GM12878 (cell line): ENCODE data around the gene WNT3A. TPM values are rescaled to one million over a fixed set of nuclear protein-coding genes. Genes with fewer than 3 reads are reported as not detected.

Source experiments
- BACH1 ChIP-seq: fragments of 450-650 bp; IDR thresholded peaks from 2 replicates; pipeline ENCODE4 v1.6.1; 2017; ENCODE audit warnings: mild to moderate bottlenecking, borderline replicate concordance
- BCLAF1 ChIP-seq: fragments of 450-650 bp; IDR thresholded peaks from 2 replicates; pipeline ENCODE4 v1.6.1; 2017; ENCODE audit warnings: antibody characterized with exemption, mild to moderate bottlenecking, moderate library complexity
- ETV6 ChIP-seq, 2 experiments: fragments of 450-650 bp in 1 of 2; IDR thresholded peaks in 1 of 2; conservative IDR thresholded peaks in 1 of 2; 2 replicates each; pipeline ENCODE4 v1.6.1; 2014; ENCODE audit warnings: antibody characterized with exemption in 1 of 2, borderline replicate concordance in 1 of 2, low read depth in 1 of 2, mild to moderate bottlenecking in 1 of 2, moderate library complexity in 1 of 2
- LARP7 ChIP-seq: fragments of 450-650 bp; IDR thresholded peaks from 2 replicates; pipeline ENCODE4 v1.6.1; 2017; ENCODE audit warnings: mild to moderate bottlenecking
- NFYB ChIP-seq: IDR thresholded peaks from 2 replicates; pipeline ENCODE4 v1.6.1; 2011; ENCODE audit warnings: low read depth, mild to moderate bottlenecking, low read length, improper control_type of control experiment, moderate library complexity; ENCODE audit not compliant: insufficient read depth
- RAD51 ChIP-seq: fragments of 450-650 bp; IDR thresholded peaks from 2 replicates; pipeline ENCODE4 v1.6.1; 2016; ENCODE audit warnings: moderate library complexity, mild to moderate bottlenecking, inconsistent platforms
- SMAD5 ChIP-seq: IDR thresholded peaks from 2 replicates; pipeline ENCODE4 v1.6.1; 2016; ENCODE audit warnings: antibody characterized with exemption, low read depth
- SP1 ChIP-seq: IDR thresholded peaks from one replicate; pipeline ENCODE4 v1.6.1; 2011; ENCODE audit warnings: low read depth, low read length
- TCF12 ChIP-seq: IDR thresholded peaks from 2 replicates; pipeline ENCODE4 v1.6.1; 2011; ENCODE audit warnings: low read depth, mild to moderate bottlenecking, low read length
- ZNF207 ChIP-seq: fragments of 450-650 bp; IDR thresholded peaks from 2 replicates; pipeline ENCODE4 v1.6.1; 2014; ENCODE audit warnings: antibody characterized with exemption, mild to moderate bottlenecking, borderline replicate concordance
- polyA plus RNA-seq, 11 experiments: library from polyadenylated mRNA; depleted of rRNA in 4 of 11; unstranded in 6 of 11; stranded (reverse) in 5 of 11; fragments of >200 nt; fragmentation: Nextera tagmentation in 4 of 11; fragmentation: Illumina TruSeq in 1 of 11; extraction: Ambion mirVana in 4 of 11; extraction: Trizol in 1 of 11; gene quantifications; 1 replicate in 1 of 11; 2 replicates in 10 of 11; pipeline versions ENCODE4 v1.2.1 to v1.2.3, GENCODE V29; 2011 to 2016; ENCODE audit warnings: inconsistent platforms in 2 of 11, missing spikeins in 2 of 11, low read depth in 1 of 11
- total RNA-seq, 4 experiments: library from RNA; depleted of rRNA in 3 of 4; stranded (reverse); fragments of >200 nt in 3 of 4; fragmentation: Illumina TruSeq in 1 of 4; extraction: Trizol in 1 of 4; gene quantifications; 2 replicates each; pipeline versions ENCODE4 v1.2.1 to v1.2.3, GENCODE V29; 2013 to 2021
- TF ChIP-seq, protein P1 (sequence below): IDR thresholded peaks from 2 replicates; pipeline ENCODE4 v1.6.1; 2012; ENCODE audit warnings: low read depth, low read length, improper control_type of control experiment
- TF ChIP-seq, protein P2 (sequence below): fragments of 450-650 bp; formaldehyde crosslinking; IDR thresholded peaks from 2 replicates; pipeline ENCODE4 v1.5.0; 2022; ENCODE audit warnings: mild to moderate bottlenecking, missing genetic modification characterization
- TF ChIP-seq, protein P3 (sequence below): fragments of 450-650 bp; IDR thresholded peaks from 2 replicates; pipeline ENCODE4 v1.6.1; 2017; ENCODE audit warnings: mild to moderate bottlenecking, moderate library complexity

The WNT3A gene
- total and polyA plus RNA-seq, 10 of the 15 experiments (the other 5 are each of a cell fraction or from before 2014, with no cell fraction given), result 0.16 TPM; not detected in 9

- TF ChIP-seq SP1 (peak; percentile 74), ETV6 (conservative IDR thresholded peaks at IDR 0.05 in 1 of 2, IDR thresholded peaks at IDR 0.05 in 1 of 2; ENCODE audit: borderline replicate concordance in 1 of 2, low read depth in 1 of 2) (no peak), ZNF207 (peak; percentile 81; the same call in 1 of the 2 replicates), NFYB (no peak), RAD51 (no peak), BCLAF1 (0 out of 2 replicates have a peak, but pooled peaks have one; percentile 41), LARP7 (peak; percentile 89), SMAD5 (peak; percentile 82), TCF12 (no peak), BACH1 (peak; percentile 77)
- TF ChIP-seq, protein P1, sequence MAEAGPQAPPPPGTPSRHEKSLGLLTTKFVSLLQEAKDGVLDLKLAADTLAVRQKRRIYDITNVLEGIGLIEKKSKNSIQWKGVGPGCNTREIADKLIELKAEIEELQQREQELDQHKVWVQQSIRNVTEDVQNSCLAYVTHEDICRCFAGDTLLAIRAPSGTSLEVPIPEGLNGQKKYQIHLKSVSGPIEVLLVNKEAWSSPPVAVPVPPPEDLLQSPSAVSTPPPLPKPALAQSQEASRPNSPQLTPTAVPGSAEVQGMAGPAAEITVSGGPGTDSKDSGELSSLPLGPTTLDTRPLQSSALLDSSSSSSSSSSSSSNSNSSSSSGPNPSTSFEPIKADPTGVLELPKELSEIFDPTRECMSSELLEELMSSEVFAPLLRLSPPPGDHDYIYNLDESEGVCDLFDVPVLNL, result no peak
- TF ChIP-seq, protein P2, sequence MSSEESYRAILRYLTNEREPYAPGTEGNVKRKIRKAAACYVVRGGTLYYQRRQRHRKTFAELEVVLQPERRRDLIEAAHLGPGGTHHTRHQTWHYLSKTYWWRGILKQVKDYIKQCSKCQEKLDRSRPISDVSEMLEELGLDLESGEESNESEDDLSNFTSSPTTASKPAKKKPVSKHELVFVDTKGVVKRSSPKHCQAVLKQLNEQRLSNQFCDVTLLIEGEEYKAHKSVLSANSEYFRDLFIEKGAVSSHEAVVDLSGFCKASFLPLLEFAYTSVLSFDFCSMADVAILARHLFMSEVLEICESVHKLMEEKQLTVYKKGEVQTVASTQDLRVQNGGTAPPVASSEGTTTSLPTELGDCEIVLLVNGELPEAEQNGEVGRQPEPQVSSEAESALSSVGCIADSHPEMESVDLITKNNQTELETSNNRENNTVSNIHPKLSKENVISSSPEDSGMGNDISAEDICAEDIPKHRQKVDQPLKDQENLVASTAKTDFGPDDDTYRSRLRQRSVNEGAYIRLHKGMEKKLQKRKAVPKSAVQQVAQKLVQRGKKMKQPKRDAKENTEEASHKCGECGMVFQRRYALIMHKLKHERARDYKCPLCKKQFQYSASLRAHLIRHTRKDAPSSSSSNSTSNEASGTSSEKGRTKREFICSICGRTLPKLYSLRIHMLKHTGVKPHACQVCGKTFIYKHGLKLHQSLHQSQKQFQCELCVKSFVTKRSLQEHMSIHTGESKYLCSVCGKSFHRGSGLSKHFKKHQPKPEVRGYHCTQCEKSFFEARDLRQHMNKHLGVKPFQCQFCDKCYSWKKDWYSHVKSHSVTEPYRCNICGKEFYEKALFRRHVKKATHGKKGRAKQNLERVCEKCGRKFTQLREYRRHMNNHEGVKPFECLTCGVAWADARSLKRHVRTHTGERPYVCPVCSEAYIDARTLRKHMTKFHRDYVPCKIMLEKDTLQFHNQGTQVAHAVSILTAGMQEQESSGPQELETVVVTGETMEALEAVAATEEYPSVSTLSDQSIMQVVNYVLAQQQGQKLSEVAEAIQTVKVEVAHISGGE (CRISPR knock-in tag), result no peak; the same call in 1 of the 2 replicates
- TF ChIP-seq, protein P3, sequence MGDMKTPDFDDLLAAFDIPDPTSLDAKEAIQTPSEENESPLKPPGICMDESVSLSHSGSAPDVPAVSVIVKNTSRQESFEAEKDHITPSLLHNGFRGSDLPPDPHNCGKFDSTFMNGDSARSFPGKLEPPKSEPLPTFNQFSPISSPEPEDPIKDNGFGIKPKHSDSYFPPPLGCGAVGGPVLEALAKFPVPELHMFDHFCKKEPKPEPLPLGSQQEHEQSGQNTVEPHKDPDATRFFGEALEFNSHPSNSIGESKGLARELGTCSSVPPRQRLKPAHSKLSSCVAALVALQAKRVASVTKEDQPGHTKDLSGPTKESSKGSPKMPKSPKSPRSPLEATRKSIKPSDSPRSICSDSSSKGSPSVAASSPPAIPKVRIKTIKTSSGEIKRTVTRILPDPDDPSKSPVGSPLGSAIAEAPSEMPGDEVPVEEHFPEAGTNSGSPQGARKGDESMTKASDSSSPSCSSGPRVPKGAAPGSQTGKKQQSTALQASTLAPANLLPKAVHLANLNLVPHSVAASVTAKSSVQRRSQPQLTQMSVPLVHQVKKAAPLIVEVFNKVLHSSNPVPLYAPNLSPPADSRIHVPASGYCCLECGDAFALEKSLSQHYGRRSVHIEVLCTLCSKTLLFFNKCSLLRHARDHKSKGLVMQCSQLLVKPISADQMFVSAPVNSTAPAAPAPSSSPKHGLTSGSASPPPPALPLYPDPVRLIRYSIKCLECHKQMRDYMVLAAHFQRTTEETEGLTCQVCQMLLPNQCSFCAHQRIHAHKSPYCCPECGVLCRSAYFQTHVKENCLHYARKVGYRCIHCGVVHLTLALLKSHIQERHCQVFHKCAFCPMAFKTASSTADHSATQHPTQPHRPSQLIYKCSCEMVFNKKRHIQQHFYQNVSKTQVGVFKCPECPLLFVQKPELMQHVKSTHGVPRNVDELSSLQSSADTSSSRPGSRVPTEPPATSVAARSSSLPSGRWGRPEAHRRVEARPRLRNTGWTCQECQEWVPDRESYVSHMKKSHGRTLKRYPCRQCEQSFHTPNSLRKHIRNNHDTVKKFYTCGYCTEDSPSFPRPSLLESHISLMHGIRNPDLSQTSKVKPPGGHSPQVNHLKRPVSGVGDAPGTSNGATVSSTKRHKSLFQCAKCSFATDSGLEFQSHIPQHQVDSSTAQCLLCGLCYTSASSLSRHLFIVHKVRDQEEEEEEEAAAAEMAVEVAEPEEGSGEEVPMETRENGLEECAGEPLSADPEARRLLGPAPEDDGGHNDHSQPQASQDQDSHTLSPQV, result 0 out of 2 replicates have a peak, but pooled peaks have one; percentile 23
Observed at GRCh38 chr1:228082214-228082917, 75.6 kb downstream of the WNT3A start, which contains the start of gene ARF1 (continued).
